Measurements from ENCODE around the gene SAMD9L. TPM values are rescaled to one million over a fixed set of nuclear protein-coding genes. Genes with fewer than 3 reads are reported as not detected.

The SAMD9L gene
- total RNA-seq, 2 experiments from 2014 or later: 4.6 to 10.8 TPM

DNA sequence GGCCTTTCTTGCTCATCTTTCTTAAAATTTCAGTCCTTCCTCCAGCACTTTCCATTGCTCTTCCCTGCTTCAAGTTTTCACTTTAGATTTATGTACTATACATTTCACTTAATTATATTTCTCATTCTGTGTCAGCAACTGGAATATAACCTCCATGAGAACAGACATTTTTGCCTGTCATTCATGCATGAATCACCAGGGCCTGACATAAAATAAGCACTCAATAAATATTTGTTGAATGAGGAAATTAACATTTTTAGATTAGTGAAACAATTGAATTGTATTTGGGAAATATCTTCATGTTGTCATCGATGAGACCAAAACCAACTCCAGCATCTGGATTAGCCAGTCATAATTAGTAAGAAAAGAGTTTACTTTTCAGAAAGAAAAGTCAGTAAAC lies 6.1 kb downstream of the SAMD9L start:
- TF ChIP-seq, protein P1, sequence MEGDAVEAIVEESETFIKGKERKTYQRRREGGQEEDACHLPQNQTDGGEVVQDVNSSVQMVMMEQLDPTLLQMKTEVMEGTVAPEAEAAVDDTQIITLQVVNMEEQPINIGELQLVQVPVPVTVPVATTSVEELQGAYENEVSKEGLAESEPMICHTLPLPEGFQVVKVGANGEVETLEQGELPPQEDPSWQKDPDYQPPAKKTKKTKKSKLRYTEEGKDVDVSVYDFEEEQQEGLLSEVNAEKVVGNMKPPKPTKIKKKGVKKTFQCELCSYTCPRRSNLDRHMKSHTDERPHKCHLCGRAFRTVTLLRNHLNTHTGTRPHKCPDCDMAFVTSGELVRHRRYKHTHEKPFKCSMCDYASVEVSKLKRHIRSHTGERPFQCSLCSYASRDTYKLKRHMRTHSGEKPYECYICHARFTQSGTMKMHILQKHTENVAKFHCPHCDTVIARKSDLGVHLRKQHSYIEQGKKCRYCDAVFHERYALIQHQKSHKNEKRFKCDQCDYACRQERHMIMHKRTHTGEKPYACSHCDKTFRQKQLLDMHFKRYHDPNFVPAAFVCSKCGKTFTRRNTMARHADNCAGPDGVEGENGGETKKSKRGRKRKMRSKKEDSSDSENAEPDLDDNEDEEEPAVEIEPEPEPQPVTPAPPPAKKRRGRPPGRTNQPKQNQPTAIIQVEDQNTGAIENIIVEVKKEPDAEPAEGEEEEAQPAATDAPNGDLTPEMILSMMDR (conservative IDR thresholded peaks at IDR 0.05; ENCODE audit: low read length): no peak
- TF ChIP-seq EZH2phosphoT487 (IDR thresholded peaks at IDR 0.05; ENCODE audit: borderline replicate concordance, low read depth, low read length): no peak
- no peaks in the 10 kb centered on the region for H3K9me3 ChIP-seq (ENCODE audit: low read length)
- H3K4me1 ChIP-seq (ENCODE audit: insufficient read depth, low read length, poor library complexity, severe bottlenecking): peaks cover 19% of the 10 kb centered on the region
- no peak overlapping the region for H3K4me3 ChIP-seq (ENCODE audit: low read depth, low read length, poor library complexity, severe bottlenecking)
- no peaks in the 10 kb centered on the region for H3K79me2 ChIP-seq (ENCODE audit: insufficient read depth, low read depth, low read length)
- intact Hi-C loops (cut with micrococcal nuclease; ENCODE audit: unreplicated experiment): no loop called here
- BruUV-seq (replicated peaks): no TSS peak
- H2AFZ ChIP-seq (ENCODE audit: low read length): no peak overlapping the region
- H3K27ac ChIP-seq (ENCODE audit: low read depth, low read length, poor library complexity, severe bottlenecking): no peak overlapping the region
- H3K9me2 ChIP-seq (ENCODE audit: insufficient read depth, low read length): no peaks in the 10 kb centered on the region
- CTCF ChIA-PET (ENCODE audit: unreplicated experiment): no interaction called here
- DNase-seq (ENCODE audit: low spot score): no peak
- H3K4me2 ChIP-seq (ENCODE audit: low read length): no peak overlapping the region
- POLR2A ChIA-PET: interaction anchor here (1.7 kb wide), 1 partner anchor 25 kb away, joined by 4 read pairs; the partner anchor contains the start of gene SAMD9
- no peaks in the 10 kb centered on the region for H3K36me3 ChIP-seq (ENCODE audit: insufficient read depth, low read length)
- H4K20me1 ChIP-seq (ENCODE audit: insufficient read depth, low read length): no peaks in the 10 kb centered on the region

DNA sequence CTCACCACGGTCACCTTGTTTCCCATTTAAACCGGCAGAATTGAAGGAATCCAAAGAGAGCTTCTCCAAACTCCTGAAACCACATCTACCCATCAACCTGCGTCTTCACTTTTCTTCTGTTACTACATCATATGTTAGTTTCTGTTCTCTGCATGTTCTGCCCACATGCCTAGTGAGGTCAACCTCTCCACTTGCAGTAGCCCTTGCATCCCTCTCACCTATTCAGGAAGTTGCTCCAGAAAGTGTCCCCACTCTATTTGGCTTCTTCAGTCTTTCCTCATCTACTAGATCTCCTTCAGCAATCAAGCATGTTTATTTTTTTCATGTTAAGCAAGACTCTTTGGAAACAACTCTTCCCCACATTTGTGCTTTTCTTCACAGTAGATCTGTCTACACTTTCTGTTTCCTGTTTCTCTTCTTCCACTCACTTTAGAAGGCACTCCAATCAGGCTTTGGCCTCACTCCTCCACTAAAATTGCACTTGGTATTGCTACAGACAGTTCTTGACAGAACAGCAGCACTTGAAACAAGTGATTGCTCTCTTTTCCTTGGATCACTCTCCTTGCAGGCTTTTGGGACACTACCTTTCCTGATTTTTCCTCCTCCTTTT lies 7.5 kb downstream of the SAMD9L start:
- POLR2A ChIA-PET: no interaction called here

GRCh38 chr7:93138576-93138975 lies 9.6 kb downstream of the SAMD9L start:
- CTCF ChIA-PET (ENCODE audit: unreplicated experiment): no interaction called here
- TF ChIP-seq, protein P1 (conservative IDR thresholded peaks at IDR 0.05; ENCODE audit: low read length): no peak
- TF ChIP-seq EZH2phosphoT487 (IDR thresholded peaks at IDR 0.05; ENCODE audit: borderline replicate concordance, low read depth, low read length): no peak
- H3K9me3 ChIP-seq (ENCODE audit: low read length): no peaks in the 10 kb centered on the region
- no peaks in the 10 kb centered on the region for H4K20me1 ChIP-seq (ENCODE audit: insufficient read depth, low read length)
- DNase-seq (ENCODE audit: low spot score): no peak
- POLR2A ChIA-PET: interaction anchor here (0.9 to 3.2 kb wide), 2 partner anchors 8 to 17 kb away, joined by 3 to 13 read pairs; no protein-coding TSS in a partner anchor
- H3K9me2 ChIP-seq (ENCODE audit: insufficient read depth, low read length): peaks cover 7% of the 10 kb centered on the region; the same call in 1 of the 2 replicates
- no TSS peak for BruUV-seq (replicated peaks)
- no peaks in the 10 kb centered on the region; the same call in 1 of the 2 replicates for H3K36me3 ChIP-seq (ENCODE audit: insufficient read depth, low read length)
- intact Hi-C loops (cut with micrococcal nuclease; ENCODE audit: unreplicated experiment): no loop called here
- no peak overlapping the region for H3K4me2 ChIP-seq (ENCODE audit: low read length)
- H2AFZ ChIP-seq (ENCODE audit: low read length): no peak overlapping the region
- no peaks in the 10 kb centered on the region for H3K4me1 ChIP-seq (ENCODE audit: insufficient read depth, low read length, poor library complexity, severe bottlenecking)
- H3K79me2 ChIP-seq (ENCODE audit: insufficient read depth, low read depth, low read length): no peaks in the 10 kb centered on the region
- no peak overlapping the region for H3K27ac ChIP-seq (ENCODE audit: low read depth, low read length, poor library complexity, severe bottlenecking)
- H3K4me3 ChIP-seq (ENCODE audit: low read depth, low read length, poor library complexity, severe bottlenecking): no peak overlapping the region

More for the DNA sequence above, 7.5 kb downstream of the SAMD9L start:
- Histone ChIP-seq H3K4me1 (ENCODE audit: insufficient read depth, low read length, poor library complexity, severe bottlenecking) (peaks cover 5% of the 10 kb centered on the region), H3K9me3 (ENCODE audit: low read length) (no peaks in the 10 kb centered on the region), H3K4me3 (ENCODE audit: low read depth, low read length, poor library complexity, severe bottlenecking) (no peak overlapping the region), H3K27ac (ENCODE audit: low read depth, low read length, poor library complexity, severe bottlenecking) (no peak overlapping the region), H3K36me3 (ENCODE audit: insufficient read depth, low read length) (no peaks in the 10 kb centered on the region), H4K20me1 (ENCODE audit: insufficient read depth, low read length) (no peaks in the 10 kb centered on the region), H3K79me2 (ENCODE audit: insufficient read depth, low read depth, low read length) (no peaks in the 10 kb centered on the region), H3K4me2 (ENCODE audit: low read length) (no peak overlapping the region), H3K9me2 (ENCODE audit: insufficient read depth, low read length) (no peaks in the 10 kb centered on the region), H2AFZ (ENCODE audit: low read length) (no peak overlapping the region)
- TF ChIP-seq EZH2phosphoT487 (IDR thresholded peaks at IDR 0.05; ENCODE audit: borderline replicate concordance, low read depth, low read length): no peak
- TF ChIP-seq, protein P1 (conservative IDR thresholded peaks at IDR 0.05; ENCODE audit: low read length): no peak
- no peak for DNase-seq (ENCODE audit: low spot score)
- intact Hi-C loops (cut with micrococcal nuclease; ENCODE audit: unreplicated experiment): no loop called here
- CTCF ChIA-PET (ENCODE audit: unreplicated experiment): no interaction called here
- BruUV-seq (replicated peaks): no TSS peak
